Measurements from ENCODE around the gene MON2.
A peak's percentile ranks its signal among the peaks of the same experiment; 100 is the strongest.
"Not testable (repeated sequence)": the region's sequence is repeated elsewhere in the genome, so short reads cannot be mapped to it uniquely, and the experiment has no call there.

MON2 gene

DNA sequence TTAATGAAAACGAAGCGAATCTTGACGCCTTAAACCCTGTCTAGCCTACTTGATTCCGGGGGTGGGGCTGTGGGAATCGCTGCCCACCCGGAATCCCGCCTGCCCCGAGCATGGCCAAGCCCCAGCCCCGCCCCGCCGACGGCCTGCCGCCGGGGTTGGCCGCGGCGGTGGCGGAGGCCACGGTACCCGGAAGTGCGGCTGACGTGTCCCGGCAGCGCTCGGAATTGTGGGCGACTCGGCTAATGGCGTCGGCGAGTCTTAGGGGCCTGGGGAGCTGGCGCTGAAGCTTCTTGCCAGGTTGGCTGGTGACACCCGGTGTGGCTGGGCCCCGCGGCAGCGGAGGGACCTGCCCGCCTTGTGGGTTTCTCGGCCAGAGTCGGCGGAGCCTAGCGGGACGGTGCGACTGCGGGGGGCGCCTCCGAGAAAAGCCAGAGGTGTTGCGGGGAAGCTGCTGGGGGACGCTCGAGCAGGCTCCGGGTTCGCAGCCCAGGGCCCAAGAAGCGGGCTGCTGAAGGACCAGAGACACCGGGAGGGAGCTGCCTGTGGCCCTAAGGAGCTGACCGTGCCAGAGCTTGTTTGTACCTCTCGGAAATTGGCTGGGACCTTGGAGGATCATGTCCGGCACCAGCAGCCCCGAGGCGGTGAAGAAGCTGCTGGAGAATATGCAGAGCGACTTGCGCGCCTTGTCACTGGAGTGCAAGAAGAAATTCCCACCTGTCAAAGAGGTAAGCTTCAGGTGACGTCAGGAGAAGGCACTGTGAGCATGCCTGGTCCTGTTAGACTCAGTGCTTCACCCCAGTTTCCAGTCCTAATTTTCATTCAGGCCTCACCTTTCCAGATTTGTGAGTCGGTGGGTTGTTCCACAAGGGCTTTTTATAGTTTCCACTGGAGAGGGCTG, at the start of gene MON2:
TSS of gene MON2 (plus strand) at position 233 of the 898 bp plus-strand sequence. CDS start at position 615, 382 bp downstream.
- peak; percentile 89 for DNase-seq (ENCODE audit: low read depth)

- no peak for DNase-seq (ENCODE audit: low read depth)
These were observed 40.5 kb upstream of the MON2 start for GRCh38 chr12:62426089-62426488.

- DNase-seq (ENCODE audit: low read depth): no peak
These were observed 37.2 kb upstream of the MON2 start for GRCh38 chr12:62429457-62429856.

GRCh38 chr12:62434494-62435302, 31.9 kb upstream of the MON2 start:
- DNase-seq (ENCODE audit: low read depth): no peak

- peak; percentile 77 for DNase-seq (ENCODE audit: low read depth)
These were observed 31.1 kb upstream of the MON2 start for GRCh38 chr12:62435303-62436163.

DNA sequence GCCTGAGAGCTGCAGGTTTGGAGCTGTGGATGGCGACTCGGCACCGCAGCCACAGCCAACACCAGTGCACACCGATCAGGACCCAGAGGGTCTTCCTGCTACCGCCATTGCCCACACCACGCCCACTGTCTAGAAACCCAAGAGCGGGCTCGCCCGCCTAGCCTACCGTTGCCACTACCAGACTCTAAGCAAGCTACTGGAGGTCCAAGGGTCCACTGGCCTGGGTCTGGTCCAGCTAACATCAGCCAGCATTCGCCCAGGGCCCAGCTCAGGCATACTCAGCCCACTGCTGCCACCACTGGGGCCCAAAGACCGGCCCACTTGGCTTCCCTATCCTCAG, 30.5 kb upstream of the MON2 start:
- DNase-seq (ENCODE audit: low read depth): no peak

GRCh38 chr12:62438098-62438692, 28.4 kb upstream of the MON2 start:
- peak; percentile 70 for DNase-seq (ENCODE audit: low read depth)

GRCh38 chr12:62446754-62447452, 19.7 kb upstream of the MON2 start:
- DNase-seq (ENCODE audit: low read depth): no peak

- DNase-seq (ENCODE audit: low read depth): no peak
These were observed 18.2 kb upstream of the MON2 start for GRCh38 chr12:62448436-62448835.

DNA sequence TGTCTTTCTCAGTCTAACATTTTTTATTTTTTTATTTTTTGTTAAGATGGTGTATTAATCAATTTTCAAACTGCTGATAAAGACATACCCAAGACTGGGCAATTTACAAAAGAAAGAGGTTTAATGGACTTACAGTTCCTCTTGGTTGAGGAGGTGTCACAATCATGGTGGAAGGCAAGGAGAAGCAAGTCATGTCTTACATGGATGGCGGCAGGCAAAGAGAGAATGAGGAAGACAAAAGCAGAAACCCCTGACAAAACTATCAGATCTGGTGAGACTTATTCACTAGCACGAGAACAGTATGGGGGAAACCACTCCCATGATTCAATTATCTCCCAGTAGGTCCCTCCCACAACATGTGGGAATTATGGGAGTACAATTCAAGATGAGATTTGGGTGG, 11.2 kb upstream of the MON2 start:
- DNase-seq (ENCODE audit: low read depth): not testable (repeated sequence)

- DNase-seq (ENCODE audit: low read depth): no peak
These were observed 8.0 kb upstream of the MON2 start for GRCh38 chr12:62458626-62459025.

GRCh38 chr12:62459976-62460375, 6.7 kb upstream of the MON2 start:
- no peak for DNase-seq (ENCODE audit: low read depth)

DNA sequence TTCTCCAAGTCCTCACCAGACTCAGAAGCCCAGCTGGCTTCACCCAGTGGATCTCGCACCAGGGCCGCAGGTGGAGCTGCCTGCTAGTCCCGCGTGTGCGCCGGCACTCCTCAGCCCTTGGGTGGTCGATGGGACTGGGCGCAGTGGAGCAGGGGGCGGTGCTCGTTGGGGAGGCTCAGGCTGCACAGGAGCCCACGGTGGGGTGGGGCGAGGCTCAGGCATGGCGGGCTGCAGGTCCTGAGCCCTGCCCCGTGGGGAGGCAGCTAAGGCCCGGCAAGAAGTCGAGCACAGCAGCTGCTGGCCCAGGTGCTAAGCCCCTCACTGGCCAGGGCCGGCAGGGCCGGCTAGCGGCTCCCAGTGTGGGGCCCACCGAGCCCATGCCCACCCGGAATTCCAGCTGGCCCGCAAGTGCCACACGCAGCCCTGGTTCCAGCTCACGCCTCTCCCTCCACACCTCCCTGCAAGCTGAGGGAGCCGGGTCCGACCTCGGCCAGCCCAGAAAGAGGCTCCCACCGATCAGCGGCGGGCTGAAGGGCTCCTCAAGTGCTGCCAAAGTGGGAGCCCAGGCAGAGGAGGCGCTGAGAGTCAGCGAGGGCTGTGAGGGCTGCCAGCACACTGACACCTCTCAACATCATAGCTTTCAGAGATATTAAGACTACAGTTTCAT, 5.3 kb upstream of the MON2 start:
- not testable (repeated sequence) for DNase-seq (ENCODE audit: low read depth)

DNA sequence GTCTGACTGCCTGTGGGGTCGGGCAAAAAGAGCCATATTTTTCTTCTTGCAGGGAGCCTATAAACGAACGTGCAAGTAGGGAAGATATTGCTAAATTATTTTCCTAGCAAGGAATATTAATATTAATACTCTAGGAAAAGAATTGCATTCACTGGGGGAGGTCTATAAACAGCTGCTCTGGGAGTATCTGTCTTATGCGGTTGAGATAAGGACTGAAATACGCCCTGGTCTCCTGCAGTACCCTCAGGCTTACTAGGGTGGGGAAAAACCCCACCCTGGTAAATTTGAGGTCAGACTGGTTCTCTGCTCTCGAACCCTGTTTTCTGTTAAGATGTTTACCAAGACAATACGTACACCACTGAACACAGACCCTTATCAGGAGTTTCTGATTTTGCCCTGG, 3.4 kb upstream of the MON2 start:
- DNase-seq (ENCODE audit: low read depth): peak; percentile 3

DNA sequence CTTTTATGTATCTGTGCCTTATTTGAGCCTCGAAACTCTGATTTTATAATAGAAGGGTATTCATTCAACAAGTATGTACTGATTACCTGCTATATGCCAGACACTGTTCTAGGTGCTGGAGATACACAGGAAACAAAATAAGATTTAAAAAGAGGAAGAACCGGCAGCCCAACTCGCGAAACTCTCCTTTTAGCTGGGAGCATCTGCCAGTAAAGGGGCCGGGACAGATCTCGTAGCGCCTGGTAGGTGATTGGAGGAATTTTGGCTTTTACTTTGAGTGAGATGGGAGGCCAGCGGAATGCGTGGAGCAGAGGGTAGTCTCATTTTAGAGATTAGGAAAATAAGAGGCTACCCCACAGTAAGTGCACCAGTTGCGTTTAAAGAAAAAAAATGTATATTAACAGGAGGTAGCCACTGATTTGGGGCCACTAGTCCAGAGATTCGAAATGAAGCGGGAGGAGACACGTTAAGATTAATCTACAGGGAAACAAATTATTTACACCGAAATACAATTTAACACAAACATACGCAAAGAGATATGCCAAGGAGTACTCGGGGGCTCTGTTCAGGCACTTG, 520 bp upstream of the MON2 start:
- peak; percentile 65 for DNase-seq (ENCODE audit: low read depth)

- no peak for DNase-seq (ENCODE audit: low read depth)
These were observed 1.8 kb downstream of the MON2 start for GRCh38 chr12:62468397-62468796.

DNA sequence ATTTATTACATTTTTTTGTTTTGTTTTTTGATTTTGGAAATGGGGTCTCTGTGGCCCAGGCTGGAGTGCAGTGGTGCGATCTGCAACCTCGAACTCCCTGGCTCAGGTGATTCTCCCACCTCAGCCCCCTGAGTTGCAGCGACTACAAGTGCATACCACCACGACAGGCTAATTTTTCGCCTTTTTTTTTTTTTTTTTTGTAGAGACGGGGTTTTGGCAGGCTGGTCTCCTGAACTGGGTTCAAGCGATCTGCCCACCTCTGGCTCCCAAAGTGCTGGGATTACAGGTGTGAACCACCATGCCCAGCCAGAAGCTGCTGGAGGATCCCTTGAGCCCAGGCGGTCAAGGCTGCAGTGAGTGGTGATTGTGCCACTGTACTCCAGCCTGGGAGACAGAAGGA, 2.3 kb downstream of the MON2 start:
- DNase-seq (ENCODE audit: low read depth): no peak

DNA sequence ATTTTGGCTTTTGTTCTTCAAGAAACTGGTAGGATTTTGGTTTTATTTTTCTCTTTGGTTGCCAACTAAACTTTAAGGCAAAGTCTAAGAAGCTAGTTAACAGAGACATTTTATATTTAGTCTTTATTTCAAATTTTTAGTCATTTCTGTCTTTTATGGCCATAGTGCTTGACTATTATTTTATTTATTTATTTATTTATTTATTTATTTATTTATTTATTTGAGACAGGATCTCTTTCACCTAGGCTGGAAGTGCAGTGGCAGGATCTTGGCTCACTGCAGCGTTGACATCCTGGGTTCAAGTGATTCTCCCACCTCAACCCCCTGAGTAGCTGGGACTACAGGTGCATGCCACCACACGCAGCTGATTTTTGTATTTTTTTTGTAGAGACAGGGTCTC, 3.1 kb downstream of the MON2 start:
- DNase-seq (ENCODE audit: low read depth): no peak

- DNase-seq (ENCODE audit: low read depth): no peak
These were observed 5.1 kb downstream of the MON2 start for GRCh38 chr12:62471734-62472133.

GRCh38 chr12:62472472-62472871, 5.8 kb downstream of the MON2 start:
- peak; percentile 11 for DNase-seq (ENCODE audit: low read depth)

All from ELR (cell line).